Gastroesophageal sphincter (tissue), 3 donors: Measurements from ENCODE around the gene AUTS2.

Source experiments
- CTCF ChIP-seq, 4 experiments: fragments of 200-600 bp in 2 of 4; fragments of 450-650 bp in 2 of 4; sonication (generic) in 1 of 4; IDR thresholded peaks; one replicate each; pipeline ENCODE4 v1.5.1; 2017 to 2019; ENCODE audit warnings: antibody characterized with exemption in 4 of 4, mild to moderate bottlenecking in 2 of 4, moderate library complexity in 2 of 4
- EP300 ChIP-seq: sonication (generic); formaldehyde crosslinking; IDR thresholded peaks from one replicate; pipeline ENCODE4 v1.6.1; 2017; ENCODE audit warnings: antibody characterized with exemption, mild to moderate bottlenecking
- POLR2A ChIP-seq, 2 donors: fragments of 450-650 bp; IDR thresholded peaks; one replicate each; pipeline ENCODE4 v1.6.1; 2017; ENCODE audit warnings: antibody characterized with exemption in 2 of 2, mild to moderate bottlenecking in 2 of 2, moderate library complexity in 1 of 2
- POLR2AphosphoS5 ChIP-seq: sonication (generic); formaldehyde crosslinking; IDR thresholded peaks from one replicate; pipeline ENCODE4 v1.6.1; 2017; ENCODE audit warnings: antibody characterized with exemption

- no peak for TF ChIP-seq CTCF (IDR thresholded peaks at IDR 0.05)
- TF ChIP-seq POLR2AphosphoS5 = no peak
- no peak for TF ChIP-seq POLR2A (IDR thresholded peaks at IDR 0.05)
- TF ChIP-seq EP300 = no peak
These were observed 145.8 kb downstream of the AUTS2 start for GRCh38 chr7:69744026-69744425.
